Renal cortical epithelial cell (primary cell): ENCODE measurements around the gene KIF21A. TPM values are rescaled to one million over a fixed set of nuclear protein-coding genes. Genes with fewer than 3 reads are reported as not detected.
A peak's percentile ranks its signal among the peaks of the same experiment; 100 is the strongest.
"Not testable (repeated sequence)": the region's sequence is repeated elsewhere in the genome, so short reads cannot be mapped to it uniquely, and the experiment has no call there.

Source experiments
- DNase-seq: peaks from one replicate; pipeline ENCODE4 v3.0.0-alpha.2; 2011; ENCODE audit warnings: low read depth
- total RNA-seq: library from RNA; depleted of rRNA; stranded (reverse); fragments of >200 nt; gene quantifications from 2 replicates; pipeline ENCODE4 v1.2.3, GENCODE V29; 2014

Gene KIF21A
- 20.5 and 62.0 TPM in 2 replicates for total RNA-seq

- DNase-seq = peak; percentile 79
These were observed at the start of gene KIF21A for GRCh38 chr12:39443081-39443928. KIF21A (minus strand) TSS chr12:39443120; CDS start chr12:39442970, 150 bp downstream.

GRCh38 chr12:39490500-39491282, 47.8 kb upstream of the KIF21A start:
- DNase-seq = peak; percentile 88

GRCh38 chr12:39483597-39483996, 40.7 kb upstream of the KIF21A start:
- no peak for DNase-seq

GRCh38 chr12:39483042-39483441, 40.1 kb upstream of the KIF21A start:
- no peak for DNase-seq

- DNase-seq = no peak
These were observed 34.0 kb upstream of the KIF21A start for GRCh38 chr12:39476894-39477293.

GRCh38 chr12:39476121-39476520, 33.2 kb upstream of the KIF21A start:
- no peak for DNase-seq

GRCh38 chr12:39475136-39475535, 32.2 kb upstream of the KIF21A start:
- not testable (repeated sequence) for DNase-seq

GRCh38 chr12:39467432-39467870, 24.5 kb upstream of the KIF21A start:
- peak; percentile 23 for DNase-seq

GRCh38 chr12:39464976-39465695, 22.2 kb upstream of the KIF21A start:
- DNase-seq = peak; percentile 5

- DNase-seq = no peak
These were observed 18.1 kb upstream of the KIF21A start for GRCh38 chr12:39461059-39461458.

GRCh38 chr12:39459027-39459434, 16.1 kb upstream of the KIF21A start:
- DNase-seq = no peak

- no peak for DNase-seq
These were observed 9.1 kb upstream of the KIF21A start for GRCh38 chr12:39451977-39452376.

- no peak for DNase-seq
These were observed 5.1 kb upstream of the KIF21A start for GRCh38 chr12:39448038-39448437.

GRCh38 chr12:39443929-39444209, 949 bp upstream of the KIF21A start:
- no peak for DNase-seq

- DNase-seq = no peak
These were observed 164 bp downstream of the KIF21A start for GRCh38 chr12:39442831-39443080.

GRCh38 chr12:39441963-39442830, 723 bp downstream of the KIF21A start:
- peak; percentile 70 for DNase-seq

GRCh38 chr12:39441189-39441962, 1.5 kb downstream of the KIF21A start:
- no peak for DNase-seq

- DNase-seq = no peak
These were observed 2.1 kb downstream of the KIF21A start for GRCh38 chr12:39440781-39441180.

- peak; percentile 41 for DNase-seq
These were observed 2.8 kb downstream of the KIF21A start for GRCh38 chr12:39440101-39440500.

- DNase-seq = no peak
These were observed 7.4 kb downstream of the KIF21A start for GRCh38 chr12:39435531-39435930.

- no peak for DNase-seq
These were observed 11.1 kb downstream of the KIF21A start for GRCh38 chr12:39431797-39432196.
